Colonic mucosa (tissue), 4 donors: ENCODE measurements around the gene ZBTB24. TPM values are rescaled to one million over a fixed set of nuclear protein-coding genes. Genes with fewer than 3 reads are reported as not detected.

Experiments
- DNase-seq: peaks from one replicate; pipeline ENCODE4 v3.0.0-alpha.2; 2020
- H3K27ac ChIP-seq: fragments of 200-600 bp; one replicate; pipeline ENCODE4 v1.8.0; 2021
- H3K27me3 ChIP-seq: fragments of 200-600 bp; one replicate; pipeline ENCODE4 v1.8.0; 2021
- H3K36me3 ChIP-seq: fragments of 200-600 bp; one replicate; pipeline ENCODE4 v1.8.0; 2021
- H3K4me1 ChIP-seq: fragments of 200-600 bp; one replicate; pipeline ENCODE4 v1.8.0; 2021; ENCODE audit warnings: mild to moderate bottlenecking
- H3K4me3 ChIP-seq: fragments of 200-600 bp; one replicate; pipeline ENCODE4 v1.8.0; 2021
- H3K9ac ChIP-seq, 2 donors: one replicate each; pipeline ENCODE4 v1.7.0; 2013; ENCODE audit warnings: control low read depth in 2 of 2, low read depth in 2 of 2, low read length in 2 of 2
- H3K9me3 ChIP-seq: fragments of 200-600 bp; one replicate; pipeline ENCODE4 v1.8.0; 2021
- CTCF ChIP-seq: fragments of 200-600 bp; IDR thresholded peaks from one replicate; pipeline ENCODE4 v1.8.0; 2022; ENCODE audit warnings: antibody characterized with exemption, mild to moderate bottlenecking
- intact Hi-C: fragments of 100-400 bp; cut with DNase I; formaldehyde crosslinking; loops from one replicate; pipeline ENCODE4 v1.14.1; 2022
- total RNA-seq, 2 donors: library from RNA; stranded (reverse); fragmentation: NEBNext Ultra II Directional in 1 of 2; extraction: Animal tissue kit (Norgen Biotek cat#: 25700) in 1 of 2; gene quantifications; one replicate each; pipeline ENCODE4 v1.2.1, GENCODE V29; 2021
- donor health status: healthy.
- donor health status: DM: no; HTN: no; CAD: no.
- donor health status: DM: no; HTN: no; CAD: no.

Gene ZBTB24
- total RNA-seq, 2 donors from 2014 or later = 5.4 to 7.6 TPM

- peak within 1 kb of the TSS; percentile 63 for H3K4me3 ChIP-seq
- H3K36me3 ChIP-seq = no peaks in the 10 kb centered on the region
- no peaks in the 10 kb centered on the region for H3K9me3 ChIP-seq
- no peaks in the 10 kb centered on the region for H3K27me3 ChIP-seq
- peak within 1 kb of the TSS; percentile 78 for H3K27ac ChIP-seq
- intact Hi-C loops = no loop called here
- DNase-seq = peak; percentile 90
- peak within 1 kb of the TSS; percentile 91 to 95 for H3K9ac ChIP-seq
- no peak for TF ChIP-seq CTCF
- peaks cover 16% of the 10 kb centered on the region for H3K4me1 ChIP-seq
Measured at GRCh38 chr6:109455437-109456110, 27.4 kb downstream of the ZBTB24 start, which contains the start of gene MICAL1. Gene MICAL1, minus strand, starts transcription at chr6:109455772. Its CDS starts 1,576 bp downstream, at chr6:109454196.

DNA sequence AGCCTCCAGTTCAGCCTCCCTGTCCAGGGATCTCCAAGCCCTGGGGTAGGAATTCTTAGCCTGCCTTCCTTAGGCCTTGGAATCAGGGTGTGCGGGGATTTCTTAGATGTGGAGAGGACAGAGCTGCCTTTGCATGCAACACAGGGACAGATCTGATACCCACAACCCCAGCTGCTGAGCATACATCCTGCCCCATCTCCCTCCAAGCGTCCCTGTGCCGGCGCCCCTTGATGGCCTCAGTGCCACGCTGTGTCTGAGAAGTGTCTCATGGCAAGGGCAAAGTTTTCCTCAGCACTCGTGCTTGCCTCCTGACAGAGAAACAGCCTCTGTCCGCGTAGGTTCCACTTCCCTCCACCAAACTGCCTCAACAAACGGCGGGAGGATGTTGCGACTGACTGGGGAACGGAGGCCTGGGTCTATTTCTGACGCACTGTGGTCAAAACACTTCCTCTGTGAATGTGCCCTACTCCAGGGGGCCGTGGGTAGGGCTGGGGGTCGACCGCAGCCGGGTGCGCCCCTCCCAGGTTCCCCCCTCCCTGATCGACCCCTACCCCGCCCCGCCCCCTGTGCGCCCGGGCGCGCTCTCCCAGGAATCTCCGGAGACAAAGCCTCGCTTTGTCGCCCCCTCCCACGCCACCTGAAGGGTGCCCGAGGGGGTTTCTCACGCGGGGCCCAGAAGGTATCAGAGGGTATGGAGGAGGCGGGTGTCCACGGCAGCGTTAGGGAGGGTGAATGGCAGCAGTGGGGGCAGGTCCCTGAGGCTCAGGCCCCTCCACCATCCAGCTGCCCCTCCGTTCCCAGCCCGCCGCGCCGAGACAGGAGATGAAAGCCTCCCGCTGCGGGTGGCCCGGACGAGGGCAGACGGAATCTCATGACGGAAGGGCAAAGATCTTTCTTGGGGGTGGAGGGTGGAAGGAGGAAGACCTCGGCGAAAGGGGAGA is 28.3 kb downstream of the ZBTB24 start:
- H3K36me3 ChIP-seq = no peaks in the 10 kb centered on the region
- DNase-seq = peak; percentile 51
- intact Hi-C loops = no loop called here
- peak overlapping the region; percentile 78 for H3K27ac ChIP-seq
- H3K4me1 ChIP-seq = peaks cover 16% of the 10 kb centered on the region
- H3K9me3 ChIP-seq = no peaks in the 10 kb centered on the region
- H3K27me3 ChIP-seq = no peaks in the 10 kb centered on the region
- no peak for TF ChIP-seq CTCF
- H3K4me3 ChIP-seq = peak overlapping the region; percentile 63
- peak overlapping the region; percentile 88 to 95 for H3K9ac ChIP-seq

DNA sequence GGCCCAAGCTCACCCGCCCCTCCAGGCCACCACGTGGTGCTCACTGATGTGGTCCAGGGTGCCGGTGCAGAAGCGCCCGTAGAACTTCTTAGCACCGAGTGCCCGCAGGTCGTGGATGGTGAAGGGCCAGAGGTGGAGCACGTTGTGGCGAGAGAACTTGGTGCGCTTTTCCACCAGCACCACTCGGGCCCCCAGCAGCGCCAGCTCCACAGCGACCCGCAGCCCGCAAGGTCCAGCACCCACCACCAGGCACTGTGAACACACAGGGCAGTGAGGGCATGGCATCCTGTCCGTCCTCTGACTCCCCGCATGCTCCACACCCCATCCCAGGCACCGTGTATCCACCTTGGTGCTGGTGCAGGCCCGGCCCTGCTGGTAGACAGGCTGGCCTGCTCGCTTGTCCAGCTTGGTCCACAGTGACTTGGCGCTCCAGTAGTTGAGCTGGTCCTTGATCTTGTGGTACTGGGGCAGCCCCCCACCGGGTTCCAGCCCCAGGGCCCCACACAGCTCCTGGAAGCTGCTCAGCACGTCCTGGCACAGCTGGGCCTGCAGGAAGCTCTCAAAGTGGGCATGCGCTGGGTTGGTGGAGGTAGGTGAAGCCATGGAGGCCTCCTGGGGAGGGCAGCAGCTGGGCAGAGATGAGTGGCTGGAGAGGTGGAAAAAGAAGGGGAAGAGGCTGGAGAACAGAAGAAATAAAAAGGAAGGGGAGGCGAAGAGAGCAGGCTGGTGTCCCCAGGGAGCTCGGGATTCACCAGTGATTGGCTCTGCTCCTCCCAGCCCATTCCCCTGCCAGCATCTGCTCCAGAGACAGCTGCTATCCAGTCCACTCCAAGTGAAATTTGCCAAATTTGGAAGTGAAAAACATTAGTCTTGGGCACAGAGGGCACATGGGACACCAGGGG is 29.2 kb downstream of the ZBTB24 start:
- Histone ChIP-seq H3K9ac (peak overlapping the region; percentile 88 to 95), H3K27me3 (no peaks in the 10 kb centered on the region), H3K27ac (peak overlapping the region; percentile 78), H3K9me3 (no peaks in the 10 kb centered on the region), H3K4me3 (peak overlapping the region; percentile 63), H3K4me1 (peaks cover 16% of the 10 kb centered on the region), H3K36me3 (no peaks in the 10 kb centered on the region)
- DNase-seq = no peak
- no peak for TF ChIP-seq CTCF
- intact Hi-C loops = no loop called here

DNA sequence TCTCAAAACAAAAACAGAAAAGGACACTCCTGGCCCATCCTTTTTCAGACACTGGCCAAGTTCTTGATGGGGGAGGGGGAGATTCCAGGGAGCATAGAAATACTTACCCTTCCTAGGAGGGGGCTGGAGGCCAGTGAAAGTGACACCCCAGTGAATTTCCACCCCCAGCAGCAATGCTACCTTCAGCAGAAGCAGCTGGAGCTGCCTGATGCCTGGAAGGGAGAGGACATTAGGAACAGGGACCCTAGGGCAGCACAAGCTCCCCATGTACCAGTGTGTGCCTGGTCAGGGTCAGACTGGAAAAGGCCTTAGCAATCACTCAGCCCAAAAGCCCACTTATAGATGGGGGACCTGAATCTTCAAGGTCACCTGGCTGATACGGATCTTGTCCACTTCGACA is 29.9 kb downstream of the ZBTB24 start:
- H3K36me3 ChIP-seq = no peaks in the 10 kb centered on the region
- DNase-seq = no peak
- H3K27ac ChIP-seq = no peak overlapping the region
- peaks cover 12% of the 10 kb centered on the region for H3K4me1 ChIP-seq
- no peak for TF ChIP-seq CTCF
- no peak overlapping the region for H3K9ac ChIP-seq
- no peaks in the 10 kb centered on the region for H3K27me3 ChIP-seq
- no peaks in the 10 kb centered on the region for H3K9me3 ChIP-seq
- no peak overlapping the region for H3K4me3 ChIP-seq
- intact Hi-C loops = no loop called here

- no peak for DNase-seq
- Histone ChIP-seq H3K27ac (no peak overlapping the region), H3K27me3 (no peaks in the 10 kb centered on the region), H3K9me3 (no peaks in the 10 kb centered on the region), H3K4me1 (peaks cover 11% of the 10 kb centered on the region), H3K4me3 (no peak overlapping the region), H3K9ac (no peak overlapping the region), H3K36me3 (no peaks in the 10 kb centered on the region)
- no peak for TF ChIP-seq CTCF
- intact Hi-C loops = no loop called here
Measured at GRCh38 chr6:109452181-109452580, 30.8 kb downstream of the ZBTB24 start.
